ENCODE measurements around the gene YIF1A. TPM values are rescaled to one million over a fixed set of nuclear protein-coding genes. Genes with fewer than 3 reads are reported as not detected.
A peak's percentile ranks its signal among the peaks of the same experiment; 100 is the strongest.

YIF1A gene
- total RNA-seq, 4 donors from 2014 or later = 57.7 to 92.5 (median 85.4) TPM

- 95% methylated on average over 13 of the region's 26 CpGs for WGBS
- peaks cover 27 to 41% (median 38%) of the 10 kb centered on the region in 4 donors for H3K4me1 ChIP-seq
- peaks cover 10 to 61% (median 56%) of the 10 kb centered on the region in 4 donors for H3K36me3 ChIP-seq
- DNase-seq (ENCODE audit: extremely low spot score) = no peak
- TF ChIP-seq POLR2AphosphoS5 (IDR thresholded peaks at IDR 0.05) (no peak), EP300 (IDR thresholded peaks at IDR 0.05) (no peak)
- H3K27me3 ChIP-seq = no peaks in the 10 kb centered on the region
- H3K27ac ChIP-seq (replicated peaks in 1 of 4) = peak overlapping the region; percentile 95 to 98 (median 97)
- H3K9me3 ChIP-seq = no peaks in the 10 kb centered on the region
- intact Hi-C loops (cut with DNase I) = no loop called here
- no peak overlapping the region for H3K4me3 ChIP-seq
Measured at GRCh38 chr11:66265531-66266377, 23.2 kb downstream of the YIF1A start.

- Histone ChIP-seq H3K4me3 (no peak overlapping the region), H3K9me3 (no peaks in the 10 kb centered on the region), H3K27ac (replicated peaks in 1 of 4) (peak overlapping the region in 3 of 4 donors; percentile 5 to 95 (median 18)), H3K4me1 (peaks cover 19 to 33% (median 29%) of the 10 kb centered on the region in 4 donors), H3K27me3 (no peaks in the 10 kb centered on the region), H3K36me3 (peaks cover 10 to 66% (median 65%) of the 10 kb centered on the region in 4 donors)
- TF ChIP-seq EP300 (IDR thresholded peaks at IDR 0.05) (no peak), POLR2A (IDR thresholded peaks at IDR 0.05; ENCODE audit: low read depth) (no peak), POLR2AphosphoS5 (IDR thresholded peaks at IDR 0.05) (no peak)
- TF ChIP-seq, protein P1, sequence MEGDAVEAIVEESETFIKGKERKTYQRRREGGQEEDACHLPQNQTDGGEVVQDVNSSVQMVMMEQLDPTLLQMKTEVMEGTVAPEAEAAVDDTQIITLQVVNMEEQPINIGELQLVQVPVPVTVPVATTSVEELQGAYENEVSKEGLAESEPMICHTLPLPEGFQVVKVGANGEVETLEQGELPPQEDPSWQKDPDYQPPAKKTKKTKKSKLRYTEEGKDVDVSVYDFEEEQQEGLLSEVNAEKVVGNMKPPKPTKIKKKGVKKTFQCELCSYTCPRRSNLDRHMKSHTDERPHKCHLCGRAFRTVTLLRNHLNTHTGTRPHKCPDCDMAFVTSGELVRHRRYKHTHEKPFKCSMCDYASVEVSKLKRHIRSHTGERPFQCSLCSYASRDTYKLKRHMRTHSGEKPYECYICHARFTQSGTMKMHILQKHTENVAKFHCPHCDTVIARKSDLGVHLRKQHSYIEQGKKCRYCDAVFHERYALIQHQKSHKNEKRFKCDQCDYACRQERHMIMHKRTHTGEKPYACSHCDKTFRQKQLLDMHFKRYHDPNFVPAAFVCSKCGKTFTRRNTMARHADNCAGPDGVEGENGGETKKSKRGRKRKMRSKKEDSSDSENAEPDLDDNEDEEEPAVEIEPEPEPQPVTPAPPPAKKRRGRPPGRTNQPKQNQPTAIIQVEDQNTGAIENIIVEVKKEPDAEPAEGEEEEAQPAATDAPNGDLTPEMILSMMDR (IDR thresholded peaks at IDR 0.05) = peak in 1 of 3 experiments; percentile 26
- intact Hi-C loops (cut with DNase I) = no loop called here
- WGBS = 71% methylated on average over 11 of the region's 12 CpGs
- no peak for DNase-seq (ENCODE audit: extremely low spot score)
Measured at GRCh38 chr11:66264914-66265313, 24.0 kb downstream of the YIF1A start.

- no peak for TF ChIP-seq POLR2A (IDR thresholded peaks at IDR 0.05; ENCODE audit: low read depth)
- no peaks in the 10 kb centered on the region for H3K9me3 ChIP-seq
- H3K4me3 ChIP-seq = no peak overlapping the region
- WGBS = 89% methylated on average over 6 of the region's 8 CpGs
- no peak for DNase-seq (ENCODE audit: extremely low spot score)
- intact Hi-C loops (cut with DNase I) = no loop called here
- H3K27me3 ChIP-seq = no peaks in the 10 kb centered on the region
- H3K36me3 ChIP-seq = peaks cover 10 to 71% (median 68%) of the 10 kb centered on the region in 4 donors
- H3K4me1 ChIP-seq = peaks cover 14 to 29% (median 24%) of the 10 kb centered on the region in 4 donors
- no peak overlapping the region for H3K27ac ChIP-seq (replicated peaks in 1 of 4)
Measured at GRCh38 chr11:66264383-66264782, 24.6 kb downstream of the YIF1A start.

GRCh38 chr11:66263785-66264184, 25.2 kb downstream of the YIF1A start:
- 90% methylated on average over 8 of the region's 10 CpGs for WGBS
- no peak for DNase-seq (ENCODE audit: extremely low spot score)
- peaks cover 13 to 29% (median 25%) of the 10 kb centered on the region in 4 donors for H3K4me1 ChIP-seq
- intact Hi-C loops (cut with DNase I) = no loop called here
- no peak overlapping the region for H3K4me3 ChIP-seq
- no peaks in the 10 kb centered on the region for H3K9me3 ChIP-seq
- TF ChIP-seq, protein P1 (IDR thresholded peaks at IDR 0.05) = no peak
- no peak for TF ChIP-seq POLR2A (IDR thresholded peaks at IDR 0.05; ENCODE audit: low read depth)
- no peak for TF ChIP-seq POLR2AphosphoS5 (IDR thresholded peaks at IDR 0.05)
- TF ChIP-seq EP300 (IDR thresholded peaks at IDR 0.05) = no peak
- peaks cover 10 to 75% (median 69%) of the 10 kb centered on the region in 4 donors for H3K36me3 ChIP-seq
- H3K27me3 ChIP-seq = no peaks in the 10 kb centered on the region
- no peak overlapping the region for H3K27ac ChIP-seq (replicated peaks in 1 of 4)

GRCh38 chr11:66263231-66263630, 25.7 kb downstream of the YIF1A start:
- no peak for DNase-seq (ENCODE audit: extremely low spot score)
- peaks cover 17 to 35% (median 31%) of the 10 kb centered on the region in 4 donors for H3K4me1 ChIP-seq
- no peak overlapping the region for H3K27ac ChIP-seq (replicated peaks in 1 of 4)
- TF ChIP-seq, protein P1 (IDR thresholded peaks at IDR 0.05) = no peak
- no peak for TF ChIP-seq EP300 (IDR thresholded peaks at IDR 0.05)
- TF ChIP-seq POLR2AphosphoS5 (IDR thresholded peaks at IDR 0.05) = no peak
- no peak for TF ChIP-seq POLR2A (IDR thresholded peaks at IDR 0.05; ENCODE audit: low read depth)
- WGBS = 98% methylated on average over 4 of the region's 4 CpGs
- no peaks in the 10 kb centered on the region for H3K27me3 ChIP-seq
- H3K36me3 ChIP-seq = peaks cover 10 to 75% (median 69%) of the 10 kb centered on the region in 4 donors
- H3K4me3 ChIP-seq = no peak overlapping the region
- no peaks in the 10 kb centered on the region for H3K9me3 ChIP-seq
- intact Hi-C loops (cut with DNase I) = no loop called here

Data from esophagus muscularis mucosa (tissue), 4 donors.